Activated T-cell treated with anti-CD3 and anti-CD28 coated beads, Interleukin-2, amount 50 U/mL, for 72 hours (primary cell): Measurements from ENCODE around the gene JMJD1C. TPM values are rescaled to one million over a fixed set of nuclear protein-coding genes. Genes with fewer than 3 reads are reported as not detected.
A peak's percentile ranks its signal among the peaks of the same experiment; 100 is the strongest.

Experiments used
- ATAC-seq, 2 donors: fragments of 150-1000 bp; cut with Tn5 transposase; replicated peaks in 1 of 2; 2 replicates each; pipeline ENCODE4 v1.10.0; 2021; ENCODE audit warnings: moderate library complexity in 2 of 2, mild to moderate bottlenecking in 1 of 2
- DNase-seq, 2 donors: peaks; one replicate each; pipeline ENCODE4 v3.0.0; 2021 to 2022; ENCODE audit warnings: mixed read lengths in 1 of 2
- H3K27ac Mint-ChIP-seq: one replicate; pipeline ENCODE4 v1.8.0; 2022; ENCODE audit warnings: mild to moderate bottlenecking, moderate library complexity, mixed read lengths
- H3K27me3 Mint-ChIP-seq: one replicate; pipeline ENCODE4 v1.8.0; 2022; ENCODE audit warnings: low read depth, mixed read lengths
- H3K36me3 Mint-ChIP-seq, 2 donors: one replicate each; pipeline ENCODE4 v1.8.0; 2022; ENCODE audit warnings: mixed read lengths in 2 of 2, mild to moderate bottlenecking in 1 of 2; ENCODE audit not compliant: insufficient read depth in 2 of 2
- H3K4me1 Mint-ChIP-seq: one replicate; pipeline ENCODE4 v1.8.0; 2022; ENCODE audit warnings: low read depth, mixed read lengths
- H3K4me3 Mint-ChIP-seq, 2 donors: one replicate each; pipeline ENCODE4 v1.8.0; 2022; ENCODE audit warnings: mild to moderate bottlenecking in 2 of 2, mixed read lengths in 2 of 2, moderate library complexity in 2 of 2
- H3K9me3 Mint-ChIP-seq, 2 donors: one replicate each; pipeline ENCODE4 v1.8.0; 2022; ENCODE audit warnings: mixed read lengths in 2 of 2
- total RNA-seq, 2 donors: library from RNA; stranded (reverse); gene quantifications; one replicate each; pipeline ENCODE4 v1.2.3, GENCODE V29; 2022

The JMJD1C gene
- total RNA-seq, 2 donors from 2014 or later = 67.3 to 67.5 TPM

DNA sequence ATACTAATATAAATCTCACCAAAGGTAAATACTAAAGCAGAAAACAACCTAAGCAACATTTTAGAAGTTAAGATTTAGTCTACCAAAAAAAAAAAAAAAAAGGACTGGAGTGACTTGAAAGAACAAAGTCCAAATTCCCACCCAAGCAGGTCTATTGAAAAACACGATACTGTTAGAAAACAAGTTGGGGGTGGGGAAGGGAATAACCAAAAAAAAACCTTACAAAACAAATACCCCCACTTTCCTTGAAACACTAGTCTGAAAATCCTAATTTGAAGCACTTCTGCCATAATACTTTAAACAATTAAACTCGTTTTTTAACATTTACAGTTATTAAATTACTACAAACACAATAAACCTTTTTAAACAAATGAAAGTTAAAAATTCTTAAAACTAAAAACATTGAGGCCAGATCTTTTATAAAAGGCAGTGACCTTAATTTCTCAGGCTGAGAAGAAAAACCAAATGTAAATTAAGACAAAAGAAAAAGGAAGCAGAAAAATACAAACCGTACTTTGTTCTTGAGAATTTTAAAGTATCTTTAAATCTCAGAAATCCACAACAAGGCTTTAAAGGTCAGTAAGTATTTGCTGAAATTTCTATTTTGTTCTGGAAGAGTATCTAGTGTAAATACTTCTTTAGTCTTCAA lies 197.5 kb downstream of the JMJD1C start:
- ATAC-seq (no peak), DNase-seq (no peak)
- Mint-ChIP-seq H3K27ac (peak overlapping the region; percentile 100), H3K36me3 (peaks cover 4 to 7% of the 10 kb centered on the region in 2 donors), H3K9me3 (no peaks in the 10 kb centered on the region), H3K4me3 (peak overlapping the region; percentile 94 to 98), H3K4me1 (peaks cover 32% of the 10 kb centered on the region), H3K27me3 (no peaks in the 10 kb centered on the region)

DNA sequence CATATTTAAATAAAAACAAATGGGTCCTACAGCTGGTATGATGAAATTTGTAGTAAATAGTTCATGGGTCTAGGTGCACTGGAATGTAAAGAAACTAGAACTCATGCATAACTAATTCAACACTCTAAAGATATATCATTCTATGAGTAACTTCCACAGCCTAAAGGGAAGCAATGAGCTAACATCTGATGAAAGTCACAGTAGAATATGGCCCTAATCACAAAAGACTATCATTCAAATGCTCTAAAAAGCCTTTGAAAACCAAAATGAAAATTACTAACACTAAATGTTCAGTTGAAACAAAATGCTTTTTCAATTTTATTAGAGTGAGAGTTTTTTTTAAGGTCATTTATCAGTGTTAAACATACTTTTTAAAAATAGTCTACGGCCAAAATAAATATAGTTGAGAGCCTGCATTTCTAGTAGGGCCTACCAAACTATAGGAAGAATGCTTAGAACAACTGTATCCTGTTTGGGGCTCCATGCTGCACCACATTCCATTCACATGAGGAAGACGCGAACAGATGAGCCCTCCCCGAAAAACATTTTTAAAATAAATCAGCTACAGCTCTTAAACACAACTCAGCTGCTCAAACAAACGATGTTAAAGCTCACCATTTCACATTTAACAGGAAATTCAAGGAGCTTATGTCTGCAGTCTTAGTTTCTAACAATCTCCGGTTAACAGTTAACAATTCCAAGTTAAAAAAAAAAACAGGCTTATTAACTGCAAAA lies 198.2 kb downstream of the JMJD1C start:
- ATAC-seq = peak in 1 of 2 donors; percentile 18
- no peak for DNase-seq
- Mint-ChIP-seq H3K9me3 (no peaks in the 10 kb centered on the region), H3K4me1 (peaks cover 34% of the 10 kb centered on the region), H3K27me3 (no peaks in the 10 kb centered on the region), H3K27ac (peak overlapping the region; percentile 100), H3K36me3 (peaks cover 4 to 7% of the 10 kb centered on the region in 2 donors), H3K4me3 (peak overlapping the region; percentile 94 to 98)

DNA sequence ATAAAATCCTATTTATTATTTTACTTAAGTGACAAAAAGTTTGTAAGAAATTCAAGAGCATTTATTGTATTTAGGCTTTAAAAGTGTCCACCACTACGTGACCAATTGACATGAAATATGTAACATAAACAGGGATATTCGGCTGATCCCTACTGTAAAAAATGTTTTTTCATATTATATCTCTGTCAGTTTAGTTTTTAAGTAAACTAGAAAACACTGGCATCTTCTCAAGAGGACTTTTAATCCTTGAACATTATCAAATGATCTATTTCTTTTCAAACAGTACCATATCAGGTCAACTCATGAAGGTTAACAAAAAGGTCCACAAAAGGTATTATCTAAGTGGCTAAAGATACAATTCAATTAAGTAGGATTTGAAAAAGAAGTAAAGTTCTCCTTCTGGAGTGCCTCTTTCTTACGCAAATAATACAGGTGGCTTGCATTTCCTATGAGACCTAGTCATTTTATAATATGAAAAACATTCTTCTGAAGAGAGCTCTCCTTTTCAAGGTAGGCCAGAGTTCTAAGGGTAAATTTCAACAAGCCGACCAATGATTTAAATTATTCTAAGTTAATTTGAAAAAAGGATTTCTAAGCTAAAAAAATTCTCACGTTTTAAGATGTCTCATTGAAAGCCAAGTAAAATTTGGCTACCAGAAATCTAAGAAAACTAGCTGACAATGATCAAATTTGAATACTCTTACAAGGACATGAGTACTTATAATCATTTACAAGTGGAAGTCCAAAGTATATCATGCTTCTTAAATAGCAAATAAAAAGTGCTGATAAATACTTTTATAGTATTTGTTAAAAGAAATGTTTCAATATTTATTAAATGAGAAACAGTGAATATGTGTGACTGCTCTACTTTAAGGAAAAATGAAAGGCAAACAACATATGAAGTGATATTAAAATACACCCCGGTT lies 199.1 kb downstream of the JMJD1C start:
- Mint-ChIP-seq H3K27ac (peak overlapping the region; percentile 98), H3K4me3 (peak overlapping the region; percentile 79 to 98), H3K4me1 (peaks cover 43% of the 10 kb centered on the region), H3K27me3 (no peaks in the 10 kb centered on the region), H3K9me3 (no peaks in the 10 kb centered on the region), H3K36me3 (peaks cover 4 to 8% of the 10 kb centered on the region in 2 donors)
- ATAC-seq (no peak), DNase-seq (no peak)

DNA sequence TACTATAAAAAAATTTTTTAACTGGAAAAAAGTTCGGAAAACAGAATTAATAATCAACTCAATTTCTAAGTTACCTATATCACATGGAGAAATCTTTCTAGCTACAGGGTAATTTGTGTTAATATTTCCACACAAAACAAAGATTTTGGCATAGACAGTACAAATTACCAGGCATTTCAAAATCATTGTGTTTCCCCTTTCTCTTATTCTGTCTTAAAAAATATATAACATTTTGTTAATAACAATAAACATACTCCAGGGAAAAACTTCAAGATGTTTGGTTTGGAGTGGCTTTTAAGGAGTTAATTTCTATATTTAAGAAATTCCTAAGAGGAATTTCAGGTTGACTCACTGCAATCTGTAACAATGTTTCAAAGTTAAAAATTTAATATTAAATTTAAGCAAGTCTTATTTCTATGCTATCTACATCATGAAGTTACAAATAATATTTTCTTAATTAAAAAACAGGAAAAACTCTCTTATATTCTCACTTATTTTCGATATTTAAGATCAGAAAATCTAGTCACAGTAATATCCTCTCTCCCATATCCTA lies 200.0 kb downstream of the JMJD1C start:
- Mint-ChIP-seq H3K27me3 (no peaks in the 10 kb centered on the region), H3K4me3 (peak overlapping the region; percentile 96 to 100), H3K27ac (peak overlapping the region; percentile 100), H3K36me3 (peaks cover 5 to 13% of the 10 kb centered on the region in 2 donors), H3K9me3 (no peaks in the 10 kb centered on the region), H3K4me1 (peaks cover 51% of the 10 kb centered on the region)
- ATAC-seq = no peak
- no peak for DNase-seq

DNA sequence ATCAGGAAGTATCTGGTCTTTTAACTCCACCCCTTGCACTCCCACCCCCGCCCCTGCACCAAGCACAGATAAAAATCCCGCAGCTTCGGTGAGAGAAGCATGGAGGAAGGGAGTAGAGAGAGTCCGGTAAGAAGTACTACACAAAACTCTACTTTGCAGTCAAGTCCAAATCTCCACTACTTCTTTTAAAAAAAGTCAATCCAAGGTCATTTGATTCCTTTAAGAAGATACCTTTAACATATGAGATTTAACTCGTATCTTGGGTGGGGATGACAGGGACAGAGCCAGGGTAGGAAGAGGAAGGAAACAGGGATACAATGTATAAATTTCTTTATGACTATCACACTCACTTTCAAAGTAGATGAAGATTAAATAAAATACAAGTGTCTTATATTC lies 200.6 kb downstream of the JMJD1C start:
- Mint-ChIP-seq H3K27me3 (no peaks in the 10 kb centered on the region), H3K27ac (peak overlapping the region; percentile 100), H3K9me3 (no peaks in the 10 kb centered on the region), H3K36me3 (peaks cover 5 to 13% of the 10 kb centered on the region in 2 donors), H3K4me3 (peak overlapping the region; percentile 96 to 100), H3K4me1 (peaks cover 51% of the 10 kb centered on the region)
- peak; percentile 16 to 27 for DNase-seq
- no peak for ATAC-seq

DNA sequence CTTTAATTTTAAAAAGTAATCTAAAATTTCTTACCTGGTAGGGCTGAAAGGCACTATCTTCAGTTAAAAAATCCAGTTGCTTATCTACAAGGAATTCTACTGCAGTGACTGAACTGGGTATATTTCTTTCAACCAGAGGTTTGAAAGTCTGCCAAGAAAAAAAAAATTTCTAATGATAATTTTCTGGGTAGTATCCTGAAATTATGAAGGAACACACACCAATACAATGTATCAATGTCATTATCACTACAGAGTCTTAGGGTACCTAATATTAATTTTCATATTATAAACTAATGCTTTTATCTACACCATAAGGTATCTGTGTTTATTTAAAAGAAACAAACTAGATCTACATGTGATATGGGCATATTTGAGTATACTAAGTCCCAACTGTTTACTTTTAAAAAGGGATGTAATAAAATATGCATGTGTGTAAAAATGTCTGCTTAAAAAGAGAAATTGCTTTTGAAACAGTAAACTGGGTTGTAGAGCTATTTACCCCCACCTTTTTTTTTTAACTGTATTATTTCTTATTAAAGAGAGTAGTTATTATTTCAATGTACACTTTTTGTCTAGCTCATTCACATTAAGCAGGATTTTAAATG lies 201.1 kb downstream of the JMJD1C start:
- H3K27me3 Mint-ChIP-seq = no peaks in the 10 kb centered on the region
- peak overlapping the region; percentile 96 to 100 for H3K4me3 Mint-ChIP-seq
- H3K9me3 Mint-ChIP-seq = no peaks in the 10 kb centered on the region
- peaks cover 5 to 13% of the 10 kb centered on the region in 2 donors for H3K36me3 Mint-ChIP-seq
- ATAC-seq = no peak
- no peak for DNase-seq
- peaks cover 51% of the 10 kb centered on the region for H3K4me1 Mint-ChIP-seq
- H3K27ac Mint-ChIP-seq = peak overlapping the region; percentile 100

DNA sequence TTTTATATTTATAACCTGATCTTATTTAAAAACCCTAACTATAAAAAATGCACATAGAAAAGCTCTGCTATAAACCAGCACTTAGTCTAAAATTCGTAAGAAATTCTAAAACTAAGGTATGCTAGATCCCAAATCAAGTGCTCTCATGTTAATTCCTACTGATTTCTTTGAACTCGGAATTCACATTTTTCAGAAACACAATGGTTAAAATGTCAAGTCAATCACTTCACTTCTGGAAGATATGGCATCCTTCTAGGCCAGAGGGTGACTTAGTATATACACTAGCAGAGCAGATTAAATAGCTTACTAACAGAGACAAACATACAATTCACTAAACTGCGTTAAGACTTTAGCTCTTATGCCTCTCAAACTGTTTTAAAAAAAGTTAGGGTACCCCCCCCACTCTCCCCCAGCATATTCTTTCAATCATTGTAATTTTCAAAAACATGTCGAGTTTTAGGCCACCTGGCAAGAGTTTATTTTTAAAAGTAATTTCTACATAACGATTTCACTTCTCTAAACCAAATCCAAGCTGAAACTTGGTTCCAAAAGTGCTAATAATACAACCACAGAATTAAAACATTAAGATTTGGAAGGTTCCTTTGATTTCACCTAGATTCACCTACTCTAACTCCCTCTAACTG lies 203.2 kb downstream of the JMJD1C start:
- Mint-ChIP-seq H3K27ac (peak overlapping the region; percentile 56), H3K4me3 (peak overlapping the region; percentile 57 to 58), H3K9me3 (no peaks in the 10 kb centered on the region), H3K27me3 (no peaks in the 10 kb centered on the region), H3K4me1 (peaks cover 70% of the 10 kb centered on the region), H3K36me3 (peaks cover 7 to 15% of the 10 kb centered on the region in 2 donors)
- ATAC-seq = no peak
- DNase-seq = no peak

DNA sequence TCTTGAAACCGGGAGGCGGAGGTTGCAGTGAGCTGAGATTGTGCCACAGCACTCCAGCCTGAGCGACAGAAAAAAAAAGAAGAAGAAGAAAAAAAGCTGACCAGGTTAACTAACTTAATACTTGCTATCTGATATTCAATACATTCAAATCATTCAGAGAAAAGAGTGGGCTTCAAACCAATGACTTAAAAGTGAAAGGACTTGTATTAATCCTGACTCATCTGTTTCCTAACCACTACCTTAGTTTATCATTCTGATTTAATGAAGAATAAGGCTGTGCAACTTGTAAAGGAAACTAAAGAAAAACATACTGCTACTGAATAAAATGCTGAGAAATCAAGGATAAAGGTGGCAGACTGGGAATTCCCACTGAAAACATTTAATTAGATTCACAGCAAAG lies 204.3 kb downstream of the JMJD1C start:
- Mint-ChIP-seq H3K27ac (peak overlapping the region; percentile 38), H3K4me1 (peaks cover 78% of the 10 kb centered on the region), H3K27me3 (no peaks in the 10 kb centered on the region), H3K9me3 (no peaks in the 10 kb centered on the region), H3K36me3 (peaks cover 6 to 15% of the 10 kb centered on the region in 2 donors), H3K4me3 (peak overlapping the region; percentile 61 to 69)
- peak; percentile 31 to 41 for ATAC-seq
- DNase-seq = no peak

DNA sequence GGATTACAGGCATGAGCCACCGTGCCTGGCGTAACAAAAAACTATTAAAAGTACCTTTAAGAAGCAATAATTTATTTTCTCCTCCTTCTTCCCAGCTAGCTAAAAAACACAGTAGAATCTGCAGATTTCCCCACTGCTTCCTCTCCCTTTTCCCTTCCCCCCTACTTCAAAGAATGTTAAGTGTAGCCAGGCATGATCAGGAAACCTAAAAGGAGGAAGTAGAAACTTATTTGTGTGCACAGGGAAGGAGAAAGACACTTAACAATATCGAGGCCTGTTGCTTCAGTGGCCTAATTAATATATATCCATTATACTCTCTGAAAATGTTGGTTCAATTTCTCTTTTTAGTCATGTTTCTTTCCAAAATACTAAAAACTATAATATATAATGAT lies 204.9 kb downstream of the JMJD1C start:
- no peaks in the 10 kb centered on the region for H3K27me3 Mint-ChIP-seq
- peak overlapping the region; percentile 44 to 62 for H3K4me3 Mint-ChIP-seq
- H3K4me1 Mint-ChIP-seq = peaks cover 84% of the 10 kb centered on the region
- no peak overlapping the region for H3K27ac Mint-ChIP-seq
- DNase-seq = no peak
- no peaks in the 10 kb centered on the region for H3K9me3 Mint-ChIP-seq
- H3K36me3 Mint-ChIP-seq = peaks cover 6 to 15% of the 10 kb centered on the region in 2 donors
- no peak for ATAC-seq

DNA sequence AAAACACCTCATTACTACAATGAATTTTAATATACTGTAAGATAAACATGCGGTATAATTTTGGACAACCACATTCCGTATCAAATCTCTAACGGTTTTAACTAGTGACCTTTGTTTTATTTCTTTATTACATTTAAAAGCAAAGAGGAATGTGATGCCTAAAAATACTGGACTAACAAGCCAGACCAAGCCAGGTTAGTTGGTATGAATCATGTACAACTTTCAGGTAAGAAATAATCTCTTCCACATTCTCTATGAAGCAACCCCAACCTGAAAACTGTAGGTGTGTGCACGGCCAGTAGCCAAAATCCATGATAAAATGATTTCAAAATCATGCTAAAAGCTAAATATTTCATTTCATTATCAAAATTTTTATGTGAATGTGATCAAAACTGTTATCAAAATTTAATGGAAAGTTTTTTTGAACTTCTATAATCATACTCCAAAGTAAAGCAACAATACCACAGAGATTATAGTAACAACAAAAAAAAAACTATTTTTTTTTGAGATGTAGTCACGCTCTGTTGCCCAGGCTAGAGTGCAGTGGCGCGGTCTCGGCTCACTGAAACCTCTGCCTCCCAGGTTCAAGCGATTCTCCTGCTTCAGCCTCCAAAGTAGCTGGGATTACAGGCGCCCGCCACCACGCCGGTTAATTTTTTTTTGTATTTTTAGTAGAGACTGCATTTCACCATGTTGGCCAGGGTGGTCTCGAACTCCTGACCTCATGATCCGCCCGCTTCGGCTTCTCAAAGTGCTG lies 205.5 kb downstream of the JMJD1C start:
- peak overlapping the region; percentile 75 for H3K27ac Mint-ChIP-seq
- peaks cover 6 to 15% of the 10 kb centered on the region in 2 donors for H3K36me3 Mint-ChIP-seq
- no peaks in the 10 kb centered on the region for H3K27me3 Mint-ChIP-seq
- no peaks in the 10 kb centered on the region for H3K9me3 Mint-ChIP-seq
- DNase-seq = no peak
- peaks cover 86% of the 10 kb centered on the region for H3K4me1 Mint-ChIP-seq
- ATAC-seq = no peak
- no peak overlapping the region for H3K4me3 Mint-ChIP-seq

DNA sequence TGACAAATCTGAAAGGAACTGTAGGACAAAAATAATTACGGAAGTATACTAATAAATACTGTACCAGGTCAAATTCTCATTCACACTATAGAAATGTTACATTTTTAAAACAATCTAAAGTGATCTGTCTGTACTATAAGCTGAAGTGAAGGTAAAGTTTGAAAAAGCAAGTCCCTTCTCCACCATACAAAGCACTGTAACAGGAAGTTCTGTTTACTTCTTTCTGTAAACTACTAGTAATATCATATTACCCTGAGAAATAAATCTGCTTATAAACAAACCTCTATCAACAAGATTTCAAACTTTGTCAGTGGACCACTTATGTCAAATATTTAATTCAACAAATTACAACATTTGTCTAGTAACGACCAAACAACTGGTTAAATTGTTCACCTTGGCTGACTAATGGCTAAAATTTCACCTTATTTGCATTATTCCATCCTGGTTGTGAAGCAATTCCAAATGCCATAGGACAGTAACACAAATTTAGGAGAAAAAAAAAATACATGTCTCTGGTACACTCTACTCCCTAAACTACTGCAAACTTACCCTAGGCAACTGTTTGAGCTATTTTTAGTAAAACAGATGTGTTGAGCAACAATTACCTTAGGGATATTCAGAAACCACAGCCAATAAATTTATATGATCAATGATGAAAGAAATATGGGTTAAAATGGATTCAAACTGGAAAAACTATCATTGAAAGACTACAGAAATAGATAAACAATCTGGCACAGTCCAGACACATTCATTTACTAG lies 206.7 kb downstream of the JMJD1C start:
- peak overlapping the region; percentile 49 to 80 for H3K4me3 Mint-ChIP-seq
- H3K9me3 Mint-ChIP-seq = no peaks in the 10 kb centered on the region
- no peaks in the 10 kb centered on the region for H3K27me3 Mint-ChIP-seq
- peaks cover 91% of the 10 kb centered on the region for H3K4me1 Mint-ChIP-seq
- ATAC-seq (no peak), DNase-seq (no peak)
- H3K27ac Mint-ChIP-seq = peak overlapping the region; percentile 82
- peaks cover 5 to 15% of the 10 kb centered on the region in 2 donors for H3K36me3 Mint-ChIP-seq
